Vagina (tissue), 2 donors: ENCODE measurements around the gene IFT81.

Experiments used
- POLR2AphosphoS5 ChIP-seq, 2 donors: sonication (generic); formaldehyde crosslinking; IDR thresholded peaks; one replicate each; pipeline ENCODE4 v1.9.0; 2017; ENCODE audit warnings: antibody characterized with exemption in 2 of 2, mild to moderate bottlenecking in 2 of 2, low read depth in 1 of 2; ENCODE audit not compliant: insufficient read depth in 1 of 2
- TF ChIP-seq, protein P1 (sequence below), 3 experiments: fragments of 450-650 bp in 2 of 3; fragments of 200-600 bp in 1 of 3; sonication (generic) in 1 of 3; IDR thresholded peaks; one replicate each; pipeline ENCODE4 v1.5.1; 2017 to 2019; ENCODE audit warnings: antibody characterized with exemption in 3 of 3, mild to moderate bottlenecking in 2 of 3, moderate library complexity in 2 of 3

DNA sequence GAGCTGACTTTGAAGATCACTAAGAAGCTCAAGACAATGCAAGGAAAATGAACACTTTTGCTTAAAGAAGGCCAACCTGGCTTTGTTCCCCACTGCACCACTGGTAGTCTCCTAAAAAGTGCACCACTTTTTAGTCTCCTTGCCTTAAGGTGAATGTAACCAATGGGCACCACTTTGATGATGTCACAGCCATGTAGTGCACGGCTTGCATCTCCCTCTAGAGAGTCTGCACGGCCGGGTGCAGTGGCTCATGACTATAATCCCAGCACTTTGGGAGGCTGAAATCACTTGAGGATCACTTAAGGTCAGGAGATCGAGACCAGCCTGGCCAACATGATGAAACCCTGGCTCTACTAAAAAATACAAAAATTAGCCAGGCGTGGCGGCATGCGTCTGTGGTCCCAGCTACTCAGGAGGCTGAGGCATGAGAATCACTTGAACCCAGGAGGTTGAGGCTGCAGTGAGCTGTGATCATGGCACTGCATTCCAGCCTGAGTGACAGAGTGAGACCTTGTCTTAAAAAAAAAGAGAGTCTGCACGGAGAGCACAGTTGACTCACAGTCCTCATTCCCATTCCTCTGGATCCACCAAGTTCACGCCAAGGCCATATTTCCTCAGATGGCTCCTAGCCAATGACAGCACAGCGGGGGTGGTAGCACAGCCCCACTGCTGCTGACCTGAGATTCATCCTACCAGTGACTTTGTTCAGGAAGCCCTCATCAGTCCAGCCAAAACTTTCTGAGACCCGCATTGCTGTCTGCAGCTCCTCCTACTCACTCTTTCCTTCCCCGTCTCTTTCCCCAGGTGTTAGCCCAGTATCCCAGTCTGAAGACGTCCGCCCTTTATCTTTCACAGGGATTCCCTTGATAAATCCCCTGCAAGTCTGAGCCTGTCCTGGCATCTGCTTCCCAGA is 16.5 kb upstream of the IFT81 start:
- TF ChIP-seq, protein P1, sequence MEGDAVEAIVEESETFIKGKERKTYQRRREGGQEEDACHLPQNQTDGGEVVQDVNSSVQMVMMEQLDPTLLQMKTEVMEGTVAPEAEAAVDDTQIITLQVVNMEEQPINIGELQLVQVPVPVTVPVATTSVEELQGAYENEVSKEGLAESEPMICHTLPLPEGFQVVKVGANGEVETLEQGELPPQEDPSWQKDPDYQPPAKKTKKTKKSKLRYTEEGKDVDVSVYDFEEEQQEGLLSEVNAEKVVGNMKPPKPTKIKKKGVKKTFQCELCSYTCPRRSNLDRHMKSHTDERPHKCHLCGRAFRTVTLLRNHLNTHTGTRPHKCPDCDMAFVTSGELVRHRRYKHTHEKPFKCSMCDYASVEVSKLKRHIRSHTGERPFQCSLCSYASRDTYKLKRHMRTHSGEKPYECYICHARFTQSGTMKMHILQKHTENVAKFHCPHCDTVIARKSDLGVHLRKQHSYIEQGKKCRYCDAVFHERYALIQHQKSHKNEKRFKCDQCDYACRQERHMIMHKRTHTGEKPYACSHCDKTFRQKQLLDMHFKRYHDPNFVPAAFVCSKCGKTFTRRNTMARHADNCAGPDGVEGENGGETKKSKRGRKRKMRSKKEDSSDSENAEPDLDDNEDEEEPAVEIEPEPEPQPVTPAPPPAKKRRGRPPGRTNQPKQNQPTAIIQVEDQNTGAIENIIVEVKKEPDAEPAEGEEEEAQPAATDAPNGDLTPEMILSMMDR (IDR thresholded peaks at IDR 0.05) = no peak
- peak in 1 of 2 donors; percentile 22 for TF ChIP-seq POLR2AphosphoS5 (IDR thresholded peaks at IDR 0.05; ENCODE audit: insufficient read depth in 1 of 2, low read depth in 1 of 2)
